GM18873 (cell line): Measurements from ENCODE around the gene NPHP1.
"Not testable (repeated sequence)": the region's sequence is repeated elsewhere in the genome, so short reads cannot be mapped to it uniquely, and the experiment has no call there.

Source experiments
- ATAC-seq: cut with Tn5 transposase; IDR thresholded peaks from one replicate; pipeline ENCODE4 v1.9.1; 2021; ENCODE audit warnings: mild to moderate bottlenecking, moderate library complexity, moderate number of reproducible peaks; ENCODE audit not compliant: unreplicated experiment, low FRiP score

NPHP1 gene

DNA sequence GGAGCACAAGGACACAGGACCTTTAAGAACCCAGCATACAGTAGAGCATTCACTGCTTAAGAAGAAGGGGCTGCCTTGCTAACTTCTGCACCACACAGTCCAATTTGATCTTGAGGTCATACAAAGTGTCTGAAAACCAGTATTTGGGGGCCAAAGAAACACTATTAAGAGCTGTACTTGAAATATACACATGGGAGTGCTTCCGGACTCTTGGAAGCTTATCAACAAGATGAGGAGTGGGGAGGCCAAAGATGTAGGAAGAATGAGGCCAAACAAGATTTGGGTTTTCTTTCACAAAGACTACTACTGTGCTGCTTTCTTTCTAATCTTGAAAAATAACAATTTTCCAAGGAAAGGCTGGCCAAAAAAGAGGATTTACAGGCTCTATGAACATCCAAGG is 64.4 kb downstream of the NPHP1 start:
- no peak for ATAC-seq

DNA sequence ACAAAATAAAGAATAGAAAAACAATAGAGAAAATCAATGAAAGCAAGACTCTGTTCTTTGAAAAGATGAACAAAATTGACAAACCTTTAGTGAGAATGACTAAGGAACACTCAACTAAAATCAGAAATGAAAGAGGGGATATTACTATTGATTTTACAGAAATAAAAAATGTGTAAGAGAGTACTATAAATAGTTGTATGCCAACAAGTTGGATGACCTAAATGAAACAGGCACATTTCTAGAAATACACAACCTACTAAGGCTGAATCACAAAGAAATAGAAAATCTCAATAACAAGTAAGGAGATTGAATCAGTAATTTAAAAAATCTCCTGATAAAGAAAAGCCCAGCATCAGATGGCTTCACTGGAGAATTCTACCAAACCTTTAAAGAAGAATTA is 70.8 kb downstream of the NPHP1 start:
- no peak for ATAC-seq

DNA sequence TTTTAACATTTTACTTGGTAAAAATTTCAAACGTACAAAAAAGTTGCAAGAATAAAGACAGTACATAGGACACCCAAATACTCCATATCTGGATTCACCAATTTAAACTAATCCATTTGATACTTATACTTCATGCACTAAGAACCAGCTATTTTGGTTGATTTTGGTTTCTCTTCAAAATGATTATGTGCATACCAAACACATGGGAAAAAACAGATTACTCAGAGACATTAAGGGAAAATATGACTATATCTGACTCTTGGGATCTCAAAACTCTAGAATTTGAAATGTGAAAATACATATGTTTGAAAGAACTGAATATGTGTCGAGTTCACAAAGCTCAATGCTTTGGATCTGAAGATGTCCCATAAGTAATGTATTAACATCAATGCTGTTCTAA is 73.6 kb downstream of the NPHP1 start:
- no peak for ATAC-seq

DNA sequence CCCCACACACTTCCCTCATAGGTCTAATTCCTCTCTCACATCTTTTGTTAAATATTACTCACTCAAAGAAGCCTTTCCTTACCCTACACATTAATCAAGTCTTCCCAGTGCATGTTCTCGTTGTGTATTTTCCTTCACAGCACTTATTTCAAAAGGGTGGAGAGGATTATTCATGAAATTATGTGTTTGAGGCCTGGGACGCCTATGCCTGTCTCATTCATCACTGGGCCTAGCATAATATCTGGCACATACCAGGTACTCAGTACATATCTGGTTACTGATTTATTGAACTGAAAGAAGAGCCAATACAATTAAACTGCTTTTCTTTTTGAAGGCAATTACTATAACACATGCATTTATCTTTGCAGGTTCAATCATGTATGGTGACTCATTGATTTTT is 74.1 kb downstream of the NPHP1 start:
- ATAC-seq, result no peak

DNA sequence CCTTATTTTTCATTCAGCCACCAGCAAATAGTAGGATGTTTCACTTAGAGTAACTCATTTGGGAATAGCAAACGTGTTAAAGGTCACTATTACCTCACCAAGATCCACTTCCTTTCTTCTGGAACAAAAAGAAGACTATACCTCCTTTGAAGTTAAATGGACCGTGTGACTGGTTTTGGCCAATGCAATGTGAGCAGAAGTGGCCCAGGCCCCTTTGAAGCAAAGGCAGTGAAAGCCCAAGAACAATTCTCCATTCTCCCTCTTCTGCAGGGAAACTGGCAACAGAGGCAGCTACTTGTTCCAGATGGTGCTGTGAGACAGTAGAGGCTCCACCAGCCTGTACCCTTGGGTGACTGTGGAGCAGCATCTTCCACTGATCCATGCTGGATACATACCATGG is 77.9 kb downstream of the NPHP1 start:
- ATAC-seq, result no peak

DNA sequence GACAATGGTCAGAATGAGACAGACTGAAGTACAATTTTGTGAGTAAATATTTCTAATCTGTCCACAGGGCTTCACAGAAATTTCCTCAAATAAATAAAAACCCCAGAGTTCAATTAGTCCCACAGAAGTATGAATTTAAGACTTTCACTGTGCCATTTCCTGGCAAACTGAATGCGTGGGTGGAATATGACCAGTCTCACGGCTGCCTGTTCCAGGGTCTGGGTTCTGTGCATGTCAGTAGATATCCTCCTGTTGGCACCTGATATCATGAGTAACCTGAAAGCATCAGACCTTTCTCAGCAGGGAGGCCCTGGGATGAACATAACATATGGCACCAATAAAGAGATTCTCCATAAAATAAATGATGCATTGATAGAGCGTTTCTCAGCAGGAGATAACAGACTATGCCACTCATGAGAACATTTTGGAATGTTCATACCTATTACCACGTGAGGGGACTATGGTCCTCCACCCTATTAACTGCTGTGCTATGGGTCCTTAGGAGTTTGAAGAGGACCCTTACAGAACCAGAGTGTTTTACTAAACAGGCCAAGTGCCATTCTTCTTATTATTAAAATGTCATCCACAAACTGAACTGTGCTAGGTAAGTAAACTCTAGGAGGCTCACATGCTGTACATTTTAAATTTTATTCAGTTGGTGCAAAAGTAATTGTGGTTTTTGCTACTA is 78.6 kb downstream of the NPHP1 start:
- ATAC-seq, result no peak

DNA sequence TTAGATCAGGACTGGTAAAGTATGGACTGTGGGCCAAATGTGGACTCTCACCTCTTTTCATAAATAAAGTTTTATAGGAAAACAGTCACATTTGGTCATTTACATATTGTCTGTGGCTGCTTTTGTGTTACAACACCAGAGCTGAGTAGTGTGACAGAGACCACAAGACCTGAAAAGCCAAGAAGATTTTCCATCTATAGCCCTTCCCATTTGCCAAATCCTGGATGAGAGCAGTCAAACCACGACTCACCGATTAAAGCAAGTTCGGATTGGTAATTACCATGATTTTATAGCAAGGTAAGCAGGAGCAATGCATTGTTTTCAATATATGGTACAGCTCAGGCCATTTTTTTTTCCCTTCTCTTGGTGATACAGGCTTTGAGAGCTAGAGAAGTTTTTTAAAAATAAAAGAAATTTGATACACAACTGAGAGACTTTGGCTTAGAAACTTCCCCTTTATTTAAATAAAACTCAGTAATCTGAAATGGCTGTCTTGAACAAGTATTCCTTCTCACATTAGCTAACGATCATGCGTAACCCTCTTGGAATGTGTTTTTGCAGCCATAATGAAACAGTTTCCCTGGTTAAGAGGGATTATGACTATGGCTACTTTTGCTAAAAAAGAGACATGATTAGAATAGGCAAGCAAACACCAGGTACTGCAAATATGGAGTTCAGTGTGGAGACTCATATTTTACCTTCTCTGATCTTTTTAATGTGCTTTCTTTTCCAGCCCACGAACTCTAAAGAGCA is 79.7 kb downstream of the NPHP1 start:
- no peak for ATAC-seq

DNA sequence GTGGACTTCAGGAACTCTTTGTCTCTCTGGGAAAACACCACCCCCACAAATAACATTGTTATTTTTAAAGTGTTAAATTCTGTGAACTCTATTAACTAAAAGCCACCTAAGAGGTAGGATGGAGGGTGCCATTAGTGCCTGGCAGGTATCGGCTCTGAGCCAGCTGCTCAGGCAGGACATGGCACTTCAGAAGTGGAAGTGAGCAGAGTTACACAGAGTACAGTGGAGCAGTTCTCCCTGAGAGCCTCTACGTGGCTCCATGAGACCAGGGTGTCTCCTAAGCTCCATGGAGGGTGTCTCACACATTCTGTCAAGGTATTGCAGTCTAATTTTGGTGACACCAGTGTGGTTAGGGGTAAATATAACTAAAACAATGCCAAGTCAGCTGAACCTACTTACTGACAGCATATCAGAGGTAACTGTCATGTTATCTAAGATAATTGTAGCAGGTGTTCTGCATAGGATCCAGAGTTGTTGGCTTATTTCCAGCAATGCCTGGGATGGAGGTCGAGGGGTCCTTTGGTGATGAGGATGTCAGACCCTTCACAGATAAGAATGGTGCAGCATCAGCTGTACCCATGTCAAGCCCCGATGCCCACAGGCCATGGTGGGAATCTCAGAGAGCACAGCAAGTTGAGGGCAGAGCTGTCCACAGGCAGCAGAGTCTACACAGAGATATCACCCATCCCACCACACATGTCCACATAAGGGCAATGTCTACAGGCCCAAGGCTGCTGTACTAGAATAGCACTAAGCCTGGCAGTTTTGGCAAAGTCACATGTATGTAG is 80.6 kb downstream of the NPHP1 start:
- no peak for ATAC-seq

DNA sequence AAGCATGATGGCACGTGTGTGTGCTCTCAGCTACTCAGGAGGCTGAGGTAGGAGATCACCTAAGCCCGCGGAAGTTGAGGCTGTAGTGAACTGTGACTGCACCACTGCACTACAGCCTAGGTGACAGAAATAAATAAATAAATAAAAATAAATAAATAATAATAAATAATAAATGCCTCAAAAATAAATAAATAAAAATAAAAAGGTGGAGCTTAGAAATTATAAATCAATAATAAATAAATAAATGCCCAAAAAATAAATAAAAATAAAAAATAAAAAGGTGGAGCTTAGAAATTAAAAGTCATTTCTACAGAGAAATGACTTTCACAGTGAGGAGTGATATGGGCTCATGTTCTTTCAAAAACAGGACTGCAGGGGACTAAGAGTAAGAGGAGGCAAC is 83.2 kb downstream of the NPHP1 start:
- no peak for ATAC-seq

DNA sequence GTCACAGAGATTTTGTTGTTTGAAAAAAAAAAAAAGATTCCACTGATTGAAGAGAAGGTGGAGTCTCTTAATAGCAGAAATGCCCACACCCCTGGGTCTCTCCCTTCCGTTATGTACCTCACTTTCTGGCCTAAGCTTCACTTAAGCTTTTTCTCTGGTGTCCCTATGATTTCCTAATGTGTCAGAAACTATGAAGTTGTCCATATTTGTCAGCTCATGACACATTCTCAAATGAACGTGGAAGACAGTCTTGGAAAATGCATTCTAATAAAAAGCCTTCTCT is 83.8 kb downstream of the NPHP1 start:
- no peak for ATAC-seq

DNA sequence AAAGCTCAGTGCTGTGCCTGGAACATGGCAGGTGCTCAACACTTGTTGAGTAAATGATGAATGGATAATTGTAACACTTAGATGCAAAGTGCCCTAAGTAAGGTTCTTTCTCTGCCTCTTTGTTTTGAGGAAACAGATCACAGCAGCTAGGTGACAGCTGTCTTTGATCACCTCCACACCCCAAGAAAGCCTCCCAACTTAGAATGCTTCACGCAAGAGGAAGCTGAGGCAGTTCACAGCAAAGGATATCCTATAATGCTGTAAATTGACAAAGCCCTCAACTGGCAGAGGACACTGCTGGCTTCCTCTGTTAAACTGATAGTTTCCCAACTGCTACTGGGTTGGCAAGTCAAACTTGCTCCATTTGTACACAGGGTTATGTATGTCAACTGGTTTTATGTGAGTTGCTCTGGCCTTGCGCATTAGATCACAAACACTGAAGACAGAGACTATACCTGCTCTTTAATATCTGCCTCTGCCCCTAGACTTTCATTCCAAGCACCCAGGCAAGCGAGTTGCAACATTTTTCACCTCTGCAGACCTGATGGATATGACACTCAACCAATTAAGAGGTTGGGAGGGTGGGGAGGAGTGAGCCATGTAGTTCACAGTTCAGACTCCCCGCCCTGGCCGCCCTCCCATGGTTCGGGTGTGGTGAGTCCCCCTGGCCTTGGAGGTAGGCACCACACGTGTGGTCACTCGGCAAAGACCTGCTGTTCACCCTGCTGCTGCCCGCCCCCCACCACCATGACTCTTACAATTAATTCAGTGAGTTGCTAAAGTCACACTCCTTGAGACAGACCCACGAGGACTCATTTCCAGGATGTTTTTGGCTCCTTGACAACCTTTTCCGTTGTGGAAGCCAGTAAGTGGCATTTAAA is 84.4 kb downstream of the NPHP1 start:
- ATAC-seq, result no peak

DNA sequence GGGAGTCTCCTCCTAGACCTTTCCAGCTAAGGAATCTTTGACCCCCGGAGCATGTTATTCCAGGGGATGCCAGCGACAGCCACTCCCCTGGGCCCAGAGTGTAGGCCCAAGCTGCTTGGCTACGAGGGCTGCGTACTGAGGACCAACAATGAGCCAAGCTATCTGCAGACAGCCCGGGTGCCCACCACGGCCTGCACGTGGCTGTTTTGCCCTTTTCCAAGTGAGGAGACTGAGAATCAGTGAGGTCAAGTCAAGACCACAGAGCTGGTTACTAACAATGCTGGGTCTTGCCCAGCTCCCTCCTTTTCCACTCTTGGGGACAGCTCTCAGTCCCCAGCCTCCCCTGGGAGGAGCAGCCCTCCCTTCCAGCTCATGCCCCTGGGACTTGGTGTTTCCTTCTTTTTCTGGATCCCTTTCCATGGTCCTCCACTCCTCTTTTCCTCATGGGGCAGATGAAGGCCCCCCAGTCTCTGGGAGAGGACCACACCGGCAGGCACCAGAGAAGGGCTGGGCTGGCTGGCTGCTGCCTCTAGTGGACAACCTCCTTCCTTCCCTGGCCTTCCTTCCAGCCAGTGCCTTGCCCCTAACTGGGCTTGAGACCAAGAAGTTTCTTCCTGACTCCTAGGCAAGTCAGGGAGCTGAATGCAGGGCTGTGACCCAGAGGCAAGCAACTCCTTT is 88.6 kb downstream of the NPHP1 start:
- ATAC-seq, result no peak

DNA sequence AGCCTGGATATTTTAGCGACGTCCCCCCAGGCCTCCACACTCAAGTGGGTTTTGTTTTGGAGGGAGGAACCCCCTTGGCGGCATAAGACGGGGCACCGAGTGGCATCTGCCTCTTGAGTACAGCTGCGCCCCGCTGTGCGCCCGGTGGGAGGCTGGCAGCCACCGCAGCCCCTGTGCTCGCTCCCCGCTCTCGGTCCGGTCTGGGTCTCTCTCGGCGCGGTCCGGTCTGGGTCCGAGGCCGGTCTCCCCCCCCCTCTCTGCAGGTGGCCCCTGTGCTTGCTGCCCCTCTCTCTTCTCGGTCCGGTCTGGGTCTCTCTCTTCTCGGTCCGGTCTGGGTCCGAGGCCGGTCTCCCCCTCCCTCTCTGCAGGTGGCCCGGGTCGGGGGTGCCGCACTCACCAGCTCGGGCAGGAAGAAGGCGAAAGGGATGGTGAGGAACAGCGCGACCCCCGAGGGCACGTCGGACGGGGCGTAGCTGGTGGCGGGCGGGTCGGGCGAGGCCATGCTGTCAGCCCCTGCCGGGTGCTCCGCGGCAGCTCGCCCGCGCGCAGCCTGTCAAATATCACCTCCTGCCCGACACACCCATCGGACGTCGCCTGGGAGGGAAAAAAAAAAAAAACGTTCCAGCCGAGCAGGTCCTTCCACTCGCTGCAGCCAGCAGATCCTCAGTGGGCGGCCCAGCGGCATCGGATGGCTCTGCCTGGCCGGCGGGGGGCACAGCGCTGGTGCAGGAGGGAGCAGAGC is 89.4 kb downstream of the NPHP1 start, which contains the start of gene MALL:
MALL (minus strand) TSS at position 532 of the 742 bp plus-strand sequence; CDS start at position 502, 30 bp downstream.
- ATAC-seq, result no peak

DNA sequence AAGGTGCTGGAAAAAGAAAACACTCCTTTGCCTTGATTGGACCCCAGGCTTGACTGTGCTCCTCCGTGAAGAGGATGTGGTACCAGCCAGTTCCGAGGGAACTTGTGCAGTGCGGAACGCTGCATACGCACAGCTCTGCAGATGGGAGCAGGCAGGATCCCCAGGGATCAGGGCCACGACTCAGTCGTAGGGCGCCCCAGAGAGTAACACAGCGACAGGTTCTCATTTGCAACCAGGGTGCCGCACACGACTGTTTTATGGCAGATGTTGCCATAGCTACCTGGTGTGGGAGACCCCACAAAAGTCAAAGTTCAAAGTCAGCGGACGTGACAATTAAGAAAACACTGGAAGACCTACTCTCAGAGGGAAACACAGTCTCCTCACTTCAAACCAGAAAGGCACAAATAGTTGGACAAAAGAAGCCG is 90.0 kb downstream of the NPHP1 start:
- no peak for ATAC-seq

DNA sequence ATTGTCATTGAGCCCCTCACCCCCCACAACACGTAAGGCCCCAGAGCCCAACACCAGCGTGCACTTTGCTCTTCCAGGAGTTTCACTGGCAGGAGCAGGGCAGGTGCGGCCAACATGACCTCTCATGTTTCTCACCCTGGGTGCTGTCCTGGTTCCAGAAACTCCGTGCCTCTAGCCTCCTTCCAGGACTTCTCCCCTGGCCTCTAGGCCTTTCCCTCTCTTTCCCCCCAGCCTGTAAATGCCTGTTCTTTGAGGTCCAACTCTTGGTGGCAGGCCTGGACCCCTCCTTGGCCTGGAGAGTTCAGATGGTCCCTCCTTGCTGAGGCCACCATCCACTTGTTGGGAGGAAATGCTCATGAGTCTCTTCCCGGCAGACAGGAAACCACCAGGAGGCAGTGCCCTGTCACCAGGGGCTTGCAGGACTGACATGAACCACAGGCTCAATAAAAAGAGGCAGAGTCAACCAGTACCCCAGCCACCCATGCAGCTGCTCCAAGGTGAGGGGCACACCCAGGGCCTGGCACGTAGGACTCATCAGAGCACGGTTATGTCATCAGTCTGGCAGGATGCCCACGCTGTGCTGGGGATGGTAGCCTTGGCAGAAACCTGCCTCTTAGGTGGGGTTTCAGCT is 90.7 kb downstream of the NPHP1 start:
- no peak for ATAC-seq

DNA sequence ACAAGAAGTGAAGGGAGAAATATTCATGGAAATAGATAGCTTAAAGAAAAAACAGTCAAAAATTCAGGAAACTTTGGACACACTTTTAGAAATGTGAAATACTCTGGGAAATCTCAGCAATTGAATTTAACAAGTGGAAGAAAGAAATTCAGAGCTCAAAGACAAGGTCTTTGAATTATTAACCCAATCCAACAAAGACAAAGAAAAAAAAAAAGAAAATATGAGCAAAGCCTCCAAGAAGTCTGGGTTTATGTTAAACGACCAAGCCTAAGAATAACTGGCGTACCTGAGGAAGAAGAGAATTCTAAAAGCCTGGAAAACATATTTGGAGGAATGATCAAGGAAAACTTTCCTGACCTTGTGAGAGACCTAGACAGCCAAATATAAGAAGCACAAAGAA is 96.5 kb downstream of the NPHP1 start:
- not testable (repeated sequence) for ATAC-seq

DNA sequence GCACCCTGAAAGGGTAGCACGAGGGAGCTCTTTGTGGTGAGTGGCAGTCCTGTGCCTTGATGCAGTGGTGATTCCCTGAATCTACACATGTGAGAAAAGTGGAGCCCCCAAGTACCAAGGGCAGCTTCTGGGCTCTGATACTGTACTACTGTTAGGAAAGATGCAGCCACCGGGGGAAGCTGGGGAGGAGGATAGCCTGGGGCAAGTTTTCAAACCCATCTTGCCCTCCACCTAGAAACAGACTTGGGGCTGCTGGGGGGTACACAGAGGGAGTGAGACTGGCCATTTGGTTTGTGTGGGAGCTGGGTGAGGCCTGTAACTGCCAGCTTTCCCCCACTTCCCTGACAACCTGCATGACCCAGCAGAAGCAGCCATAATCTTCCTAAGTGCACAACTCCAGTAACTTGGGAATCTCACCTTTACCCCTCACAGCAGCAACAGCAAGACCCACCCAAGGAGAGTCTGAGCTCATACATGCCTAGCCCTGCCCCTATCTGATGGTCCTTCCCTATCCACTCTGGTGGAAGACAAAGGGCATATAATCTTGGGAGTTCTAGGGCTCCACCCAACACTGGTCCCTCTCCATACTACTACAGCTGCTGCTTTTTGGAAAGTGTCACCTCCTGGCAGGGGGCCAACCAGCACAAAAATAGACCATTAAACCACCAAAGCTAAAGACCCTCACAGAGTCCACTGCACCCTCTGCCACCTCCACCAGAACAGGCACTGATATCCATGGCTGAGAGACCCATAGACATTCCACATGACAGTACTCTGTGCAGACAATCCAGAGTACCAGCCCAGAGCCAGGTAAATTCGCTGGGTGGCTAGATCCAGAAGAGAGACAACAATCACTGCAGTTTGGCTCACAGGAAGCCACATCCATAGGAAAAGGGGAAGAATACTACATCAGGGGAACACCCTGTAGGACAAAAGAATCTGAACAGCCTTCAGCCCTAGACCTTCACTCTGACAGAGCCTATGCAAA is 97.4 kb downstream of the NPHP1 start:
- no peak for ATAC-seq

DNA sequence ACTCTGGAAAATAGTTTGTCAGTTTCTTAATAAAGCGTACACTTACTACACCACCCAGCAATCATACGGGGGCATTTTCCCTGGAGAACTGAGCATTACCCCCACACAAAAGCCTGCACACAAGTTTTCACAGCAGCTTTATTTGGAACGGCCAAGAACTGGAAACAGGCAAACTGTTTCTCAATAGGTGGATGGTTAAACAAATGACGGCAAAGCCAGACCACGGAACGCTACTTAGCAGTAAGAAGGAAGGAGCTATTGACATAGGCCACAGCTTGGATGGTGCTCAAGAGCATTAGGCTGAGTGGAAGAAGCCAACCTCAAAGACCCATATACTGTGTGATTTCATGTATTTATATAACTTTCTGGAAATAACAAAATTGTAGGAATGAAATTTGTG is 98.2 kb downstream of the NPHP1 start:
- ATAC-seq, result no peak
